Activated T-helper 1 cell treated with Interleukin-2 at 50 U/mL for 16 hours (primary cell): Measurements from ENCODE around the gene CNIH3.

Experiments
- DNase-seq: peaks from one replicate; pipeline ENCODE4 v3.0.0-alpha.2; 2020; ENCODE audit warnings: low read depth

CNIH3 gene

GRCh38 chr1:224722838-224723237, 106.7 kb downstream of the CNIH3 start:
- DNase-seq = no peak

DNA sequence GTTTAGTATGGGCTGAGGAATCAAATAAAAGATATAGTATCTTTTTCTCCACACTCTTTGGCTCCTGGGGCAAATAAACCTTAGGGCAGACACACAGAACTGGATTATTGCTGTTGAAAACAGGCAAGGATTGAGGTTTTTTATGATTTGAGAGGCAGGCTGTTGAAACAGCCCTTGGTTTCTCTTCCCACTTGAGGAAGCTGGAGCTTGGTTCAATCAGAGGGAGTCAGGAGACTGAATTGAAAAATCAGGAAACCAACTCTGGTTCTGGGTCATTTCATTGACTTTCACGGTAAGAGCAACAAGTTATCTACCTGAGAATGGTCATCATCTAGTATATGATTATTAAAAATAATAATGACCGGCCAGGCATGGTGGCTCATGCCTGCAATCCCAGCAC, 108.4 kb downstream of the CNIH3 start:
- no peak for DNase-seq

DNA sequence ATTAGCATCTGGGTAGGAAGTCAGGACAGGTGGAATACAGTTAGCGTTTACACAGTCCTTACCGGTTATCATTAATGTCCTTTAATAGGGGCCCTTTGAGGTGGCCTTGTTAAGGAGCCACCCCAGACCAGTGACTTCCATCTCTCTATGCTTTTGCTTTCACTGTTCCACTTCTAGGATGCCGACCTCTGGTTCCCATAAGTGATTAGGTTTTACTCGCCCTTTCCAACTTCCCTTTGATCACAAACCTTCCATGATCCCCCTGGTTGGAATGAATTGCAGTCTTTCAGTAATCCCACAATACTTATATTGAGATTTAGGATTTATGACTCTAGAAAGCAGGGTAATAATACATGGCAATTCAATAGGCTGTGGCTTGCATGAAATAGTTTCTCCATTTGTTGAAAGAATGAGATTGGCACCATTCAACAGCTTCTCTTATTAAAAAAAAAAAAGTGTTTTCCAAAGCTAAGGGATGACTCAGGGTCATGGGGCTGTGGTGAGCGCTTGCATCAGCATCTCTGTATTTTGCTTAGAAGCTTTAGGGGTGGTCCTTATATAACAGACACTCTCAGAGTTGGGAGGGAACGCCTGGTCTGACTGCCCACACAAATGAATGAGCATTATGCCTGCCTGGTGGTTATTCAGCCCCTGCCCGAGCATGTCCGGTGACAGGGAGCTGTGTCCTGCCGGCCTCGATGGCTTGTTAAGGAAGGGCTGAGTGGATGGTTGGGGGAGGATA, 110.5 kb downstream of the CNIH3 start:
- DNase-seq = no peak

- DNase-seq = no peak
These were observed 111.5 kb downstream of the CNIH3 start for GRCh38 chr1:224727351-224728289.

- DNase-seq = no peak
These were observed 114.4 kb downstream of the CNIH3 start for GRCh38 chr1:224730540-224730939.

- DNase-seq = no peak
These were observed 114.8 kb downstream of the CNIH3 start for GRCh38 chr1:224730965-224731364.

DNA sequence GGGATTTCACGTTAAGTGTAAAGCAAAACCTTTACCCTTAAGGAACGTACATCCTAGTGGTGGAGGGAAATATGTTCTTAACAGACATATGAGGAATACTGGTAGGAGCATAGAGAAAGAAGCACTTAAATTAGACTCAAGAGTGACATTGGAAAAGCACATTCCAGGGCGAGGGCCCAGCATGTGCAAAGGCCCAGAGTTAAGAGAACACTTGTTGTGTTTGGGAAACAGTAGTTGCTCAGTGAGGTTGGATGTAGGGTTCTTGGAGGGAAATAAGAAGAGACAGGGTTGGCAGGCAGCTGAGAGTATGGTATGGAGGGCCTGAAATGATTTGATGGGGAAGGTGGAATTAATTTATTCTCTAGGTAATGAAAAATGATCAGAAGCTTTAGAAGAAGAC, 115.5 kb downstream of the CNIH3 start:
- DNase-seq = no peak

DNA sequence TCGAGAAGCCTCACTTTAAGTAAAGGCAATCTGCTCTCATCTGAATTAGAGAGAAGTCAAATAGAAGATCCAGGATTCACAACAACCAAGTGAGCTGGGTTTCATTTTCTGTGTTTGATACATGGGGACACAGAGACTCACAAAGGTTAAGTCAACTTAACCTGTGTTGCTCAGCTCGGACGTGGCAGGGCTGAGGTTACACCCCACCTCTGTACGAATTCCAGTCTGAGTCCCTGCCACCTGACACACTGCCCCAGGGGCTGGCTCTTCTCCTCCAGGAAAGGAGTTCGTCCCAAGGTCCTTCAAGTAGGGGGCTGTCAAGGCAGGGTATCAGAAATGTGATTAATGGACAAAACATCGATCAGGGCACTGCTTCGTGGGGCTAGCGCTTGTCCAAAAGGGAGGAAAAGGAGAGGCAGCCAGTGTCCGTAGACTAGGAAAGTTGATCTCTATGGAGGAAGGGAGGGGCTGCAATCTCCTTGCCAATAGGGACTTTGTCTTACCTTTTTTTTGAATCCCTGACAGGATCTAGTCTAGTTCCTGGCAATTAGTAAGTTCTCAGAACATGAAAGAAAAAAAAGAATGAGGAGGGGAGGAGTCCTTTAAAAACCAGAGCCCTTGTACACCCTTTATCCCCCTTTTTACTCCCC, 116.4 kb downstream of the CNIH3 start:
- no peak for DNase-seq

GRCh38 chr1:224733027-224733911, 117.2 kb downstream of the CNIH3 start:
- no peak for DNase-seq

GRCh38 chr1:224734261-224734935, 118.3 kb downstream of the CNIH3 start:
- DNase-seq = no peak

GRCh38 chr1:224735159-224735558, 119.0 kb downstream of the CNIH3 start:
- no peak for DNase-seq

DNA sequence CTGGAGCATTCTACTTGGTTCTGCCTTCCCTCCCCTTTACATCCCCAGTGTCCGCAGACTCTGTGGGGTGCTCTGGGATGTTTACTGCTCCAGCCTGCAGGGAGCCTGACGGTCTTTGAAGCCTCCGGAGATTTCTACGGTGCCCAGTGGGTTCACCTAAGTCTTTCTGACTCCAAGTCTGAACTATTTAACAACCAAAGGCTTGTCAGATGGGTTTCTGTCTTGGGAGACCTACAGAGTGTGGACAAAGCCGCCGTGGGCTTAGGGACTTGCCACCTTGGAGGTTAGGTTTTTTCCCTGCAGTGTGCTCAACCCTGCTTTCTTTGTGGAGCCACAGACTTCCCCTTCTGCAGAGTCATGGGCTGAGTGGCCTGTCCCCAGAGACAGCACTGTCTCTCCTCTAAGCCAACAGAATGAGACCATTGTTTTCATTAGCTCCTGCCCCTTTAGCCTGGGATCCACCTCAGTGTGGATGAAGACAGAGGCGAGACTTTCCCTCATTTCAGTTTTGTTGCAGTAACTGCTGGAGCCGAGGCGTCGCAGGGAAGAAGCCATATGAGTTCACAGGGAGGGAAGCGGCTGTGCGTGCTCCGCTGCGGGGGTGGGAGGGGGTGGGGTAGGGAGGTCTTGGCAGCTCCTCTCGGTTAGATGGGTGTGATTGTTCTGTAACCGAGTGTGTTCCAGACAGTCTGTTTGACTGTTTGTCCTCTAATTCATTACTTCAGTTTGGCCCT, 120.7 kb downstream of the CNIH3 start:
- DNase-seq = no peak

DNA sequence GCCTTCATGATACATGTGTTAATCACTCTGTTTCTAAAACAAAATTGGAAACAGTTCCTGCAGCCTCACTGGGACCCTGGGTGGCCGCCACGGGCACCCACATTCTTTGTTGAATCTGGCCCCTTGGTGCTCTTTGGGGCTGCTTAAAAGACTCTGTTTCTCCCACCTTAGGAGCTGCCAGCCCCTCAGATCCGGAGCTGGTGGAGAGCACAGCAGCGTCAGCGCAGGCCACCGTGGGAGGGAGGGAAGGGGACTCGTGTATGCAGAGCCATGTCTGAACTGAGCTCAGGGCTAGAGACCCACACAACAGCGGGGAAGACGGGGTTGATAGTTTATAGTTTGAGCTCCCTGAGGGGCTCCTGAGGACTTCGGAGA, 121.2 kb downstream of the CNIH3 start:
- DNase-seq = no peak

DNA sequence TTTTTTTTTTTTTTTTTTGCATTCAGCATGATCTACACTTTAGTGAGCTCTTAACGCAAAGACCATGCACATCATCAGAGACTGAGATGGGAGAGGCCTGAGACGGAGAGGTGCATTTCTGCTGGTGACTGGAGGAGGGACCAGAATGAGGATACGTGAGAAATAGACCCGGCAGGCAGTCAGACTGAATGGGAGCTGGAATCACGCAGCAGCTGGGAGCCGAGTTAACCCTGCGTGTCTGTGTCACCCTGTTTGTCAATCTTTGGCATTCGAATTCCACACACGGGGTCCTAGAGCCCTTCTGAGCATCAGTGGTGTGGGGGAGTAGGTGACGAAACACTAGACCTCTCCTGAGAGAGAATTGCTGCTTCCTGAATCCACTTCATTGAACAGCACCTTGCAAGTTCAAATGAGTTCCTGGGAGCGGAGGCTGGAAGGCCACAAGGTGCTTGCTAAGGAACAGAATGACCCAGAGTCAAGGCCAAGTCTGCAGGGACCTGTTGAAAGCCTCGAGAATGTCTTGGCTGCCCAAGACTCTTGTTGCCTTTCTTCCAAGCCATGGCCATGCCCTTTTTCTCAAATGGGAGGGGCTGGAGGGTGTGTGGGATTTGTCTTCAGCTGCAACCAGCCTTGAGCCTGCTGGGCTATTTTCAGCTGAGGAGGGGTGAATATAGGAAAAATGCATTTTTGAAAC, 123.3 kb downstream of the CNIH3 start:
- DNase-seq = no peak

DNA sequence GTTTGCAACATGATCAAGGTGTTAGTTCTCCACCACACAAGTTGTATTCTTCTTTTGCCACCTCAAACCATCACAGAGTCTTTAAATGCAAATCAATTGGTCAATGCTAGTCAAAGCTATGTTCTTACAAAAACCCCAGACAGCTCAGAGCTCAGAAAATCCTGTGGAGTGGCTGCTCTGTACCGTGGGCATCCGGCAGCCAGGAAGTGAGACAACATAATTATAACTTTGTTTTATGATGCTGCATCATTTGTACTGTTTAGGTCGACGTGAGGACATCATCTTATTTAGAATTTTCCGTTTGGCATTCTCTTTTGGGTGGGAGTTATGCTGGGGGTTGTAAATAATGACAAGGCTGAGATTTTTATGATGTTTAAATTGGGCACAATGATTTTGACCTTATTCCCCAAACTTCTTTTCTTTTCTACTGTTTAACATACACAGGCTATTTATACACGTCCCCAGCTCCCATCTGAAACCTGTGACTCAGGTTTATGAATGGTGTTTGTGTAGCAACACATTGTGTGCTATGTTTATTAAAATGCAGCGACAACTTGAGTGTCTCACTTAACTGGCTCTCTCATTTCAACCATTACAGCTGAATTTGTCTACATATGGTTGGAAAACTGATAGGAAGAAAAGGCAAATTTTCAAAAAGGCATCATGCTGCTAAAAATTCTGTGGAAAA, 124.0 kb downstream of the CNIH3 start:
- no peak for DNase-seq

GRCh38 chr1:224740685-224741052, 124.6 kb downstream of the CNIH3 start:
- DNase-seq = no peak

- no peak for DNase-seq
These were observed 126.2 kb downstream of the CNIH3 start for GRCh38 chr1:224742349-224742748.

DNA sequence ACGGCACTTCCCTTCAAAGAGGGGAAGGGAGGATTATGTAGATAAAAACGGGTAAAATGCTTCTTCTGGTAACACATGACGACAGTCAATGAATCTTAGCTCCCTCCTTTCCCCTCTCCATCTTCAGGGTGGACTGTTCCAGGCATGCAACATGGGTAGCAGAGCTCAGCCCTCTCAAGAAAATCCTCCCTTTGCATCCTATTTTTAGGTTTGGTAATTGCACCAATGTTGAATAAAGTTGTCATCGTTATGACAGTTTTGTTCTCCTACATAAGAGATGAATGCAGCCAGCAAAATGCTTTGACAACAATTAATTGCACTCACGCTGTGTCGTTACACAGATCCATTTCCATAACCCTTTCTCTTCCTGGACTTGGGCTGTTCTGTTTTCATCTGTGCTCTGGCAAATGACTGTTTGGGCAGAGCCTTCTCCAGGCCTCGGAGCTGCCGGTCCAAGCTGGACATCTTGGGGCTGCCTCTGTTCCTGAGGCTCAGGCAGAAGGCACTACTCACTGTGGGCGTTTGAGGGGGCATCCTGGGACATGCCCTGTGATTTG, 127.6 kb downstream of the CNIH3 start:
- DNase-seq = no peak

- DNase-seq = no peak
These were observed 128.4 kb downstream of the CNIH3 start for GRCh38 chr1:224744521-224744920.
